Myocyte (in vitro differentiated cells): ENCODE results near the gene FAM25G. TPM values are rescaled to one million over a fixed set of nuclear protein-coding genes. Genes with fewer than 3 reads are reported as not detected.
"Not testable (repeated sequence)": the region's sequence is repeated elsewhere in the genome, so short reads cannot be mapped to it uniquely, and the experiment has no call there.

ENCODE experiments used
- DNase-seq: peaks from one replicate; pipeline ENCODE4 v3.0.0-alpha.2; 2012; ENCODE audit warnings: low read depth
- polyA plus RNA-seq: library from polyadenylated mRNA; unstranded; fragments of >200 nt; gene quantifications from one replicate; pipeline ENCODE4 v1.2.1, GENCODE V29; 2012; ENCODE audit warnings: missing spikeins
- total RNA-seq: library from RNA; depleted of rRNA; stranded (reverse); fragments of >200 nt; gene quantifications from 2 replicates; pipeline ENCODE4 v1.2.3, GENCODE V29; 2014

FAM25G gene
- total RNA-seq: not detected in 2 replicates
- polyA plus RNA-seq: not detected

DNA sequence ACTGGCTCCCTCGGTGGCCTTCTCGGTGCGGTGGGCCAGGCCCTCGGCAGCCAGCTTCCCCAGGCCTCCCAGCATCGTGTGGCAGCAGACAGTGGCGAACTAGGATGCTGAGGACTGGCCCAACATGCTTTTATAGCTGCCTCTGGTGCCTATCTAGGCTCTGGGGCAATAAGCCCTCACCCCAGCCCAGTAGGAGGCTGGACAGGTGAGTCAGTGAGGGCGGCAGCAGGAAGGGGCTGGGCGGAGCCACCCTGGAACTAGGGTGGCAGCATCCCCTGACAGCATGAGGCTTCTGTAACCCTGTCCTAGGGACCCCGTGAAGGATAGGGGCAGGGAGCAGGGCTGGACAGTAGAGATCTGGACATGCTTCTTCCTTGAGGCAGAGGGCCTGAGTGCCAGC is at the start of gene FAM25G:
Gene FAM25G (minus strand): TSS at position 101 of the 400 bp plus-strand sequence. CDS start 26 bp downstream, at position 75.
- DNase-seq: not testable (repeated sequence)

DNA sequence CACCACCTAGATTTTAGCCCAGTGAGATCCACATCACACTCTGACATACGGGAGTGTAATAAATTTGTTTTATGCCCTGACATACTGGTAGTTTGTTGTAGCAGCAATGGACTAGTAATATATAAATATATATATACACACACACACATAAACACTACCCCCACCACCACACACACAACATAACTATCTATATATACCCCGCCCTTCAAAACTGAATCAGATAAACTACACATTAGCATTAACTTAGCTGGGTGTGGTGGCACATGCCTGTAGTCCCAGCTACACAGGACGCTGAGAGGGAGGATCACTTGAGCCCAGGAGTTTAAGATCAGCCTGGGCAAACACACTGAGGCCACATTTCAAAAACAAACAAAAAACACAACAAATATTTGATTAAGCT is 44.9 kb upstream of the FAM25G start:
- not testable (repeated sequence) for DNase-seq

DNA sequence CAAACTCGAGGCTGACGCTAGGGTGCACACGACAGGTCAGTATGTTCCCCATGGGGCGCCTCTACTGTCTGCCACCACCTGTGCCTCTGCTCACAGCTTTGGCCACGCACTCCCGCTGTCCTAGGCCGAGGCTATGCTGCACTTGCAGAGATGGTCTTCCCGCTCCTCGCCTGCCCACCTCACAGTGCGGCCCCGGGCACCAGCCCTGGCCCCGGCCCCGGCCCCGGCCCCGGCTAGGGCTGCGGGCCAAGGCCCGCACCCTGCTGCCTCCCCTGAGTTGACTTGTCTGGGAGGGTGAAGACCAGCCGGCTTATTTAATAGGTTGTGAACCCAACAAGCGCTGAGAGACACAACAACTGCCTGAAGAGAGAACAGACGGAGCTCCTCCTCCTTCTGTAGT is 32.0 kb upstream of the FAM25G start, which contains the start of gene AGAP9:
Gene AGAP9 (minus strand): TSS at position 164 of the 400 bp plus-strand sequence. CDS start 112 bp downstream, at position 52.
- not testable (repeated sequence) for DNase-seq

DNA sequence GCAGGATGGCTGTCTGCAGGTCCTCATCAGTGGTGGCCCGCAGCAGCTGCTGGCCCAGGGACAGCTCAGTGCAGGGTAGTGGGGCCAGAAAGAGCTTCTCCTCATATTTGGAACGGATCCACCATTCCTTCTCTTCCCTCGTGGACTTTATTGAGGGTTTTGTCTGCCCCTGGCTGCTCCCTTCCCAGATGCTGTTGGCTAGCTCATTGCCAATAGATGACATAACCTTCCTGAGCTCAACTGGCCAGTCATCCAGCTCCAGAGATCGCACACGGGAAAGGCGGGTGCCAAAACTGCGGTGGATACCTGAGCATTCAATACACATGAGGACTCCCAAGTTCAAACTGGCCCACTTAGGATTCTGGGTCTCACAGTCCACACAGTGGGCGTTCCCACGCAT is 10.8 kb upstream of the FAM25G start:
- DNase-seq: not testable (repeated sequence)

DNA sequence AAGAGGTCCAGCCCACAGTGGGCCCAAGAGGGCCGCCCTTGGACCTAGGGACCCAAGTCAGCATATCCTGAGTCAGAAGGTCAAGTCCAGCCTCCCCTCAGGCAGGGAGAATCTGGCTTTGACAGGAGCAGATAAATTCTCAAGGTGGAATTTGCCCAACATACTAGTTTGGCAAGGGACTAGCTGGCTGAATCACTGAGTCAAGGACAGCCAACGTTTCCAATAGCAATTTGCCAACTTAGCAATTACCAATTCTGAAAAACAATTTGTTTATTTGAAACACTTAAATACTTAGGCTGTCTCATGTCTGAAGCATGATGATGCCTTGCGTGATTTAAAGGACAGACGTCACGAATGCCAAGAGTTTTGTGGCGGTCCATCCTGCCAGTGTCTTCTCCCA is 2.7 kb upstream of the FAM25G start:
- DNase-seq: not testable (repeated sequence)

DNA sequence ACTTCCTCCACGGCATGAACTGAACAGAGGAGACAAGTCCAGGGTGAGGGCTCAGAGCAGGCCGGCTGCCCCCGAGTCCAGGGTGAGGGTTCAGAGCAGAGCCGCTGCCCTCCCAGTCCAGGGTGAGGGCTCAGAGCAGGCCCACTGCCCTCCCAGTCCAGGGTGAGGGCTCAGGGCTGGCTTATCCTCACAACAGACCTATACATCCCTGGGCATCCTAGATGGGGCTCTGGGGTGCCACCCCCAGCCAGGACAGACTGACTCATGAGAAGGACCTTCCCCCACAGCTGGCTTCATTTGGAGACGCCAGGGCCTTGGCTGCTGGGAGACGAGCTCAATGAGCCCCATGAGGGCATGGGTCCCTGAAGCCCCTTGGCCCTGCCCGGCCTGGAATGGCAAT is 1.9 kb downstream of the FAM25G start:
- DNase-seq: not testable (repeated sequence)

DNA sequence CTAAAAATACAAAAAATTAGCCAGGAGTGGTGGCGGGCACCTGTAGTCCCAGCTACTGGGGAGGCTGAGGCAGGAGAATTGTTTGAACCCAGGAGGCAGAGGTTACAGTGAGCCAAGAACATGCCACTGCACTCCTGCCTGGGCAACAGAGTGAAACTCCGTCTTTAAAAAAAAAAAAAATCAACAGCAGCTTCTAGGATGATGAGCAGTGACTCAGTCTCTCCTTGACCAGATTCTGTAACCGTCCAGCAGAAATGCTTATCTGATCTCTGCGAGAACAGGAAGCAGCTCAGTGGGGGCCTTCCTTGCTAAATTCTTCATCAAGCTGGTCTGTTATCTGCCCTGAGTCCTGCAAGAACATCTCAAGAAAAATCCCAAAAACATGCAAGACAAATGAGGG is 5.6 kb downstream of the FAM25G start:
- not testable (repeated sequence) for DNase-seq

DNA sequence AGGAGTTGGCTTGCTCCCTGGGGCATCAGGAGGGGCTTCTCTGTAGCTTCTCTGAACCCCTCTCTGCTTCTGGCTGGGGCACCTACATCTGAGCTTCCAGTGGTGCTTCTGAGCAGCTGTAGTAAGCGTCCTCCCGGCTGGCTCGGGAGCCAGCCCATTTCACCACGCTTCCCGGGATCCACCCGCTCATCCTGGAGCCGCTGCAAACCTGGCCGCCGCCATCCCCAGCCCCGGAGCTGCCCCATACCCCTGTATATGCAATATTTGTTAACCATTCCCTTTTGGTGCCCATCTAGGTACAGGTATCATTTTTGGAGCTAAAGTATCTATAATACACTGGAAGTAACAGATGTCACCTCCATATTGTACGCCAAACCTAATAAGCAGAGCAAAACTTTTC is 6.7 kb downstream of the FAM25G start:
- not testable (repeated sequence) for DNase-seq

DNA sequence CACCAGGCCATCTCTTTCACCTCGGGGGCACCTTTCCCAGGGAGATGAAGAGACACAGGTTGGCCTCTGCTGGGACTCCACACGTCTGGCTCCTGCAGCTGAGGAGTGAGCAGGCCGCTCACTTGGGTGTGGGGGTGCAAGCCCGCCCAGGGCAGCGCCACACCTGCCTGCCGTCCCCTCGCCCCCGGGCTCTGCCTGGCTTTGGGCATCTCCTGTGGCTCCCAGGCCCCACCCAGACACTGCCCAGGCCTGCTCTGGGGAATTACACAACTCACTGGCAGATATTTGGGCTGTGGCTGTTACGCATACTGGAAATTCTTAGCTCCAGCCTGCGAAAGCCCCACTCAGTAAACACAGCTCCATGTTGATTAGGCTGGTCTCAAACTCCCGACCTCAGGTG is 7.6 kb downstream of the FAM25G start, which contains the start of gene ANXA8:
Gene ANXA8 (minus strand): TSS at position 193 of the 400 bp plus-strand sequence. CDS start 182 bp downstream, at position 11.
- DNase-seq: not testable (repeated sequence)

DNA sequence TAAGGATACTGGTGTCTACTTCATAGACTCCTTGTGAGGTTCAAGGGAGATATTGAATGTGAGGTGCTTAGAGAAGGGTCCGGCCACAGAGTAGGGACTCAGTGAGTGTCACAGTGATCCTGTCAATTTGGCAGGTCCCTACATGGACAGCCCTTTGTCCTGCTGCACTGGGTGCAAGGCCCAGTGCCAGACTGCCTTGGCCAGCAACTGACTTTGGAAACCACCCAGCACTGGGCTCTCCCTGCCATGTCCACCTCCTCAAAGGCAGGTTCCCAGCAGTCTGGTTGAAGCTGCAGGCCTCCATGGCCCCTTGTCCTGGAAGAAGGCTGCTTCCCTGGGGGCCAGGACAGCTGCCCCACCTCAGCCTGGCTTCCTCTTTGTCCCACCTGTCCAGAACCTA is 9.1 kb downstream of the FAM25G start:
- DNase-seq: not testable (repeated sequence)

DNA sequence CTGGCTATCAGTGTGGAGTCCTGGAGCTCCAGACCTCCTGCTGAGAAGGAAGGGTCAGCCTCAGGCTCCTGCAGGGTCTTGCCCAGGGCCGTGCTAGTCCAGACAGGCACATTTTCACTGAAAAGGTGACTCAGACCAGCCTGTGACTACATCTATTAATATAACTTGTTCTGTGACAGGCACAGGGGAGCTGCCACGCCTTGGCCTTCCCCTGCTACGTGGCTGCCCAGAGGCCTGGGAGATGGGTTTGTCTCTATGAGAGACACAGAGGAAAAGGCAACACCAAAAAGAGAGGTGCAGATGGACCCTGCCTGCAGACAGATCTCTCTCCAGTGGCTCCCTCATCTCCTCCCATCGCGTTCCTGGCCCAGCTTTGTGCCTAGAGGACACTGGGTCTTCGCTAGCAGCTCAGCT is 9.7 kb downstream of the FAM25G start:
- DNase-seq: not testable (repeated sequence)

DNA sequence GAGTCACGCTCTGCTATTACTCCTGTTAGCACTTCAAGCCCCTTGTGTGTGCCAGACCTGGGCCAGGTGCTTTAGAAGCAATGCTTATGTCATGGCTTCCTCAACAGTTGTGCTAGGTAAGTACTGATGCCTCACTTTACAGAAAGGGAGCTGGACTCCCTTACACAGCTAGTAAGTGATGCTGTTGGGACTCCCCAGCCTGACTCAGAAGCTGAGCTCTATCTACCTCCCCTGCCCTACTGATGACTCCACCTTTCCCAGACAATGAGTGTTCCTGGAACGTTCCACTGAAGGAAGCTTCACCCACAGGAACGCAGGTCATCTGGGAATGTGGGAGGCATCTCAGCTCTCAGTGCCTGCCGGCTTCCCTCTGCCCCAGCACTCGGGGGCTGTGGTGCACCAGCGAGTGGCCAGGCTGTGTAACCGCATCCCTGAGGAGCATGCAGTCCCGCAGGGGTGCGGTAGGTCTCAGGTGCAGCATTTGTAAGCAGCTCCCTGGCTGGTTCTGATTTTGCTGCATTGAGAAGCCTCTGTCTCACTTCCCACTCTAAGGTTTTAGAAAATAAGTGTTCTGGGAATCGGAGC is 10.2 kb downstream of the FAM25G start:
- peak; percentile 18 for DNase-seq

DNA sequence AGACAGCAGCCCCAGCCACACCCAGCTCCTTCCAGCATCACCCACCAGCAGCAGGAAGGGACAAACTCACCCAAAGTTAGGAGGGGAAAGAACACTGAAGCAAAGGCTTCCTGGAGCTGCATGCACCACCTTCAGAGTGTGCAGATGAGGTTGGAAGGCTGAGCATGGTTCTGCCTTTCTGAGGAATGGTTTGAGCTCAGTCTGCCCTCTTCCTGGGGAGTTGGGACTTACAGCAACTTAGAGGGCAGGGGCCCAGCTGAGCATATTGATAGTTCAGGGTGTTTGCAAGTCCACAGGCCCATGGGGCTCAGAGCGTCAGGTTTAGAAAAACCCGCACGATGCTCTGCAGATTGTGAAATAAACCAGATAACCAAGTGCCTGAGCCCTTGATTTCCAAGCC is 11.4 kb downstream of the FAM25G start:
- DNase-seq: not testable (repeated sequence)

DNA sequence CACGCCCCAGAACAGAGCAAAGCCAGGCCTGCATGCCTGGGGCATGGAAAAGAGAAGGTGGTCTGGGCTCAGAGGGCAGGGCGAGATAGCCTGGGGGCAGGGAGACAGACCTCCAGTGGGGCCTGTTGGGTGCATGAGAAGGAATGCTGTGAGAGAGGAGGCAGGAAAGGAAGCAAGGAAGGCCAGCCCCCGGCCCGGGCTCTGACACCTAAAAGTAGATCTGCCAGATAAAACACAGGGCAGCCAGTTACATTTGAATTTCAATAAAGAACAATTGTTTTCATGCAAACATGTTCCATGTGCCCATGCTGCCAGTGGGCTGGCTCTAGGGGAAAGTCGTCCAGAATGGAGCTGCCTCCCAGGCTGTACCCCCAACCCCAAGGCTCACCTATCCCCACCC is 13.4 kb downstream of the FAM25G start:
- DNase-seq: not testable (repeated sequence)

DNA sequence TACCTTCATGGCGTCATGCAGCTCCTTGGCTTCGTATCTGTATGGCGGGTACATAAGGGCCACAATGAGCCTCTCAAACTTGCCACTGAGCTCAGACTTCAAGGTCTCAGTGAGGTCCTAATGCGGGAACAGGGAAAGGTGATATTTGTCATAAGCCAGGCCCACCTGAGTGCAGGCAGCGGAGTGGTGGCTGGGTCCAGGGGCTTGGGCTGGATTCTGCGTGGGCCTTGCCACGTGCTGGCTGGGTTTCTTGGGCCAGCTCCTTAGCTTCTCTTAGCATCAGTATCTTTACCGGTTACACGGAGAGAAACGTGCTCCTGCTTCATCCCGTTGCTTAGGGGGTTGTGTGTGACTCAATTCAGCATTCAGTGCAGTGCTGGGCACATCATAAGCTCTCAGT is 14.4 kb downstream of the FAM25G start:
- DNase-seq: not testable (repeated sequence)

DNA sequence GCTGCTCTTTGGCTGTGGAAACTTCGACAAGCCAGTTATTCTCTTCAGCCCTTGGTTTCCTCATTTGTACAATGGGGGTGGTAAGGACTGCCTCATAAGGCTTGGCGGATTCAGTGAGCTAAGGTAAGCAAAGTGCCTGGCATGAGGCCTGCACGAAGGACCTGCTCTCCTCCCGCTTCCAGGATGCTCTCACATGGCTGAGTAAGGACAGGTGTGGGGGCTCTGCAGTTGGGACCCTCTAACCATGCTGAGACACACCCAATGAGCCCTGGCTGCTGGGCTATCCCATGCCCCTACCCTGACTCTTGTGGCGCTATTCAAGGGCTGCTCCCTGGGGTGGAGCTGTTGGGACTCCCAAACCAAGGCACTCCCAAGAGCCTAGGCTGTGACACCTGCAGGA is 16.4 kb downstream of the FAM25G start:
- DNase-seq: not testable (repeated sequence)

DNA sequence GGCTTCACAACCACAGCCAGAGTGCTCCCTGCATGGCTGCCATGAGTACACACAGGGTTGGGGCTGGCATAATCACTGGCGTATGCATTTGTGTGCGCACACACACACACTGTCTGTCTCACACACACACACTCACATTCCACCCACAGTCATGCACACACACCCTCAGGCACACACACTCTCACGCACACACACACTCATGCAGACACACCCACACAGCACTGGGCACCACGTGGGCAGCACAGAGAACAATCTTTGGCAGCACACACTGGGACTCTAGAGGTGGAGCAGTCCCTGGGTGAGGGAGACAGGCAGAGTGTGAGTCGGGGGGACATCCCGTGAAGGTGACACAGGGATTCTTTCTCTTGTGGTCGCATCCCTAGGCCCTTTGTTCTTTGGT is 18.0 kb downstream of the FAM25G start:
- not testable (repeated sequence) for DNase-seq

DNA sequence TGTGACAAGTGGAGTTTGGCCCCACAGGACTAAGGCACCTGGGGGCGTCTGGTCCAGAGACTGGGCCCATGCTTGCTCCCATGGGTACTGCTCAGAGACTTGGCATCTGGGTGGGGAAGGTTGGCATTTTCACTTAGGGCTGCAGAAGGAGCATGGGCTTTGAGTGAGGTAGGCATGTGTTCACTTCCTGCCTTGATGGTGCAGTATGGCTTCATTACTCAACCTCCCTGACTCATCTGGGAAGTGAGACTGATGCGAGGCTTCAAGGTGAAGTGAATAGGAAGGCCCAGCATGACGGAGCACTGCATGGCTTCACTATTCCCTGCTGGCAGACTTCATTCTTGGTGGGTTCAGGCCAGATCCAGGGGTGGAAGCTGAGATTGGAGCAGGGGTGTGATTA is 18.9 kb downstream of the FAM25G start:
- DNase-seq: not testable (repeated sequence)

DNA sequence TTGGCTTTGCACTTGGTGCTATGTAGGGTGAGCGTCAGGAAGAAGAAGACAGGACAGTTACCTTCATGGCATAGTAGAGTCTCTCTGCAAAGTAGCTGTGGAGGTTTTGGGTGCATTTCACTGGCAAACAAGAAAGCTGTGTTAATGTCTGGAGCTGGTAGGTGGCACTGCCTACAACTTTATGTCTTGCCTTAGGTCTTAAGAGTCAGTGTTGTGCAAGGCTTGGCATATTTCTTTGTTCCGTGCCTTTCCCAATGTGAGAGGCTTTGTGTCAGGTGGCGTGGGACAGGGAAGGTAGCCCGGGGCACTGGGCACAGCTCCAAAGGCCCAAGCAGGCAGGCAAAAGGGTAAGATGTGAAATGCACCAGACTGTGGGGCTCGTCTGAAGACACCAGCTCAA is 19.4 kb downstream of the FAM25G start:
- DNase-seq: not testable (repeated sequence)

DNA sequence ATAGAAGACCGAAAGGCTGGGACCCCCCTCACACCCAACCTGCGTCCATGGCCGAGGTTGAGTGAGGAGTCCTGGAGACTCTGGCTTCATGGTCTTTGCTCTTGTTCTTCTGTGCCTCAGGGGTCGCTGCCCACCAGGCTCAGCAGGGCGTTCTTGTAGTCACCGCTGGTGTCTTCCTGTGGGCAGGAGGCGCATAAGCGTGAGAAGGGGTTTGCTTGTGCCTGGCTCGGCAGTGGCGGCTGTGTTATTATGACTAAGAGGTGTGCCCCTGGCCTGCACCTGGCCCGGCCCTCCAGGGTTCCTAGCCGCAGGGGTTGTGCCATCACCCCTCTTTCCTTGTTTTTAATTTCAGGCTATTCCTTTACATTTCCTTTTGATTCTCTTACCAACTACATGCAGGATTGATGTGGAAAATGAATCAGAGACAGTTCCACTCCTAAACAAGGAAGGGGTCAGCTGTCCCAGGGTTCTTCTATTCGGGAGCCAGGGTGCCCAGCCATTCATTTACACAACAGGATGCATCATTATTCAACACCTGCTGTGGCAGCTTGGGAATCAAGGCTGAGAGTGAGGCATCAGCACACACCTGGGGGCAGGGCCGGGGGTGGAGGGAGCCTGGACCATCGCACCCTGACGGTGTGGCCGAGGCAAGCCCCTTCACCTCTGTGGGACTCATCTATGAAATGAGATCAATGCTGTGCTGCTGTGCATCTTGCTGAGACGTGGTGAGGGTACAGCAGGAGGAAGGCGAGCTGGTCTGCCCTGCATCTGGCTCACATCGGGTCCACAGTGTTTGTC is 22.6 kb downstream of the FAM25G start:
- not testable (repeated sequence) for DNase-seq

DNA sequence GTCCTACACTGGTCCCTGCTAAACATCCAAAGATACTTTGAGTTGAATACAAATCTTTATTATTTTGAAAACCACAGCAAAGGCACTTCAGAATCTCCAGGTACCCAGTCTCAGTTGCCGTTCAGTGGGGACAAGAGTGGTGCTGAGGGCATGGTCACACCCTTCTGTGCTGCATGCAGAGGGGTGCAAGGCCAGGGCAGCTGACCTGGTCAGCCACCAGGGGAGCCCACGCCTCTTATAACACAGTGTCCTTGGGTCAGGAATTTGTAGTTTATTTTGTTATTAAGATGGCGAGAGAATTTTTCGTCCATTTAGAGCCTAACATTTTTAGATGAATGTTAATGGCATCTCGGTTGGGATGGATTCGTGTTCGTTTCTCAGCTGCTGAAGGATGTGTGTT is 23.5 kb downstream of the FAM25G start:
- not testable (repeated sequence) for DNase-seq

DNA sequence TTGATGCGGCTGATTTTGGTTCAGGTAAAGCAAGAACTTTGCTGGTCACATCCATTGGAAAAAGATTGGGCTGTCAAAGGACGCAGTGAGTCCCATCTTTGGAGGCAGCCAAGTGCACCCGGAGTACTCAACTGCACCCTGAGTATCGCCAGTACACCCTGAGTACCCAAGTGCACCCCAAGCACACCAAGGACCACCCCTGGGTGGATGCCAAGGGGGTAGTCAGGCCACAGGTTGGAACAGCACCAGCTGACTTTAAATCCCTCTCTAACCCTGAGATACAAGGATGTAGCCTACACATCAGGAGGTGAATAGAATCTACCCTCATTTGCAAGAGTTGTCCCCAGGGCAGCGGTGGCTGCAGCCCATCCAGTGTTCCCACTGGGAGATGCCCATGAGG is 24.0 kb downstream of the FAM25G start:
- DNase-seq: not testable (repeated sequence)
